ENCODE results near the gene FRMD4A.

DNA sequence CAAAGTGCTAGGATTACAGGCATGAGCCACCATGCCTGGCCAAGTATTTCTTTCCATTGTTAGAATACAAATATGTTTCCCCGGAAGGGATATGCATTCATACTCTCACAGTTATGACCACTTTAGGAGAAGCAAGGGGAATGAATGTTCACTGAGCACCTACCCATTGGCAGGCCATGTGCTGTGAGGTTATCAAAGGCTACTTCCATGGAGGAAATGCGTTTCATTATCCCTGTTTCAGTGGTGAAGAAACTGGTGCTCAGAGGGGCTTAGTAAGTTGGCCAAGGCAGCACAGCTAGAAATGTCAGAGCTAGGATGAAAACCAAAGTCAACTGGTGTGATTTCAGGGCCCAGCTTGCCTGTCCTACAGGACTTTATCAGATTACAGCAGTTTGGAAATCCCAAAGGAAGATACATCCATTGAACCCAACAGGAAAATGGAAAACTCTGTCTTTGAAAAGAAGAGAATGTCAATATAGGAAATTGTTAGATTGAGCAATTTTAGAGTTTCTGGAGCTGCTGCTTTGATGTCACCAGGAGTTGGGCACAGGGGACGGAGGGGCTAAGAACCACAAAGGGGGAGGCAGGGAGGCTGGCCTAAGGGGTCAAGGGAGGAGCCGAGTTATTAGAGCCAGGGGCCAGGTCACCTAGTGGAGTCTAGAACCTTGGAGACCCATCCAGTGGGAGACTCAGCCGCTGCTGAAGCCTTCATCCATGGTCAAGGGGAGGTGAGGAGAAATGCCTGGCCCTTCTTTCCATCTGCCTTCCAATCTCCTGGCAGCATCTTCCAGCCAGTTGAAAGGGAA lies 319.8 kb downstream of the FRMD4A start:
- TF ChIP-seq, protein P1, sequence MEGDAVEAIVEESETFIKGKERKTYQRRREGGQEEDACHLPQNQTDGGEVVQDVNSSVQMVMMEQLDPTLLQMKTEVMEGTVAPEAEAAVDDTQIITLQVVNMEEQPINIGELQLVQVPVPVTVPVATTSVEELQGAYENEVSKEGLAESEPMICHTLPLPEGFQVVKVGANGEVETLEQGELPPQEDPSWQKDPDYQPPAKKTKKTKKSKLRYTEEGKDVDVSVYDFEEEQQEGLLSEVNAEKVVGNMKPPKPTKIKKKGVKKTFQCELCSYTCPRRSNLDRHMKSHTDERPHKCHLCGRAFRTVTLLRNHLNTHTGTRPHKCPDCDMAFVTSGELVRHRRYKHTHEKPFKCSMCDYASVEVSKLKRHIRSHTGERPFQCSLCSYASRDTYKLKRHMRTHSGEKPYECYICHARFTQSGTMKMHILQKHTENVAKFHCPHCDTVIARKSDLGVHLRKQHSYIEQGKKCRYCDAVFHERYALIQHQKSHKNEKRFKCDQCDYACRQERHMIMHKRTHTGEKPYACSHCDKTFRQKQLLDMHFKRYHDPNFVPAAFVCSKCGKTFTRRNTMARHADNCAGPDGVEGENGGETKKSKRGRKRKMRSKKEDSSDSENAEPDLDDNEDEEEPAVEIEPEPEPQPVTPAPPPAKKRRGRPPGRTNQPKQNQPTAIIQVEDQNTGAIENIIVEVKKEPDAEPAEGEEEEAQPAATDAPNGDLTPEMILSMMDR (optimal IDR thresholded peaks at IDR 0.05 in 1 of 3, IDR thresholded peaks at IDR 0.05 in 1 of 3, conservative IDR thresholded peaks at IDR 0.05 in 1 of 3; ENCODE audit: extremely low read depth in 1 of 3, insufficient read depth in 2 of 3, low read length in 3 of 3) = no peak
- TF ChIP-seq EZH2 (IDR thresholded peaks at IDR 0.05; ENCODE audit: low read length) = no peak
